KBM-7 (cell line): Measurements from ENCODE around the gene CDKL5.

ENCODE experiments used
- DNase-seq: peaks from one replicate; pipeline ENCODE4 v3.0.0-alpha.2; 2015
- in situ Hi-C: fragments of 300-500 bp; cut with MboI; formaldehyde crosslinking; loops from 2 replicates; pipeline ENCODE4 v1.14.3; 2020; ENCODE audit warnings: low sequenced_read_pairs, low pct_unique_long_range_greater_than_20kb, mixed read lengths

Gene CDKL5

DNA sequence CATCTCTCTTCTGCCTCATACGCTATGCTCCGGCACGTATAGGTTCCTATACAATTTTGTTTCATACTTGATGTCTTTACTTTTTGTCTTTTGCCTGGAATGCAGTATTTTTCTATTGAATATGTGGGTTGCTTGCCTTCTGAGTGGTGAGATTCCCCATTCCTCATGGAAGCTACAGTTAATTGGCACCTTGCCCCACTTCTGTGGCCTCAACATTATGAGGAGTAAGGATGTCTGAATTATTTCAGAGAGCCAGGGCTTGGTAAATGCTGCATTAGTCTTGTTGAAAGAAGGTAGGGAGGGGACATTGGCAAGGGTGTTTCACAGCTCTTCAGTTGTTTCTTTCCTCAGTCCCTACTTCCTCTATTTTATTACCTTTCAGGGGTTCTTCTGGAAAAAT, 23.0 kb downstream of the CDKL5 start:
- in situ Hi-C loops = no loop called here
- DNase-seq = no peak

DNA sequence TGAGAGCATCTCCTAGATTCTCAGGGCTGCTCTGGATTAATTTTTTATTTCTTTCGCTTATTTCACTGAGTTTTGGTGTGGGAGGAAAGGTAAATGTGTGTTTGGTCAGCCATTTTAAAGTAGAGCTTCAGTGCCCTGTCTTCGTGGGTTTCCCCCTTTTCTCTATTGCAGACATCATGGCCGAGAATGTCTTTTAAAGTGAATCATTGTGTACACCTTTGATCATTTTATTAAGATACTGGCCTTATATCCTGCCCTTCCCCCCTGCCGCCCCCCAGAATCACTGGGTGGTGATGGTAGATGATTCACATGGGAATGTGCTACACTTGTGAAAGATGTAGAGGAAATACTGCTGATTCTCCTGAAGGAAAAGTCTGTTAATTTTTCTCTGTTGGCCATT, 23.8 kb downstream of the CDKL5 start:
- no peak for DNase-seq
- in situ Hi-C loops = no loop called here

DNA sequence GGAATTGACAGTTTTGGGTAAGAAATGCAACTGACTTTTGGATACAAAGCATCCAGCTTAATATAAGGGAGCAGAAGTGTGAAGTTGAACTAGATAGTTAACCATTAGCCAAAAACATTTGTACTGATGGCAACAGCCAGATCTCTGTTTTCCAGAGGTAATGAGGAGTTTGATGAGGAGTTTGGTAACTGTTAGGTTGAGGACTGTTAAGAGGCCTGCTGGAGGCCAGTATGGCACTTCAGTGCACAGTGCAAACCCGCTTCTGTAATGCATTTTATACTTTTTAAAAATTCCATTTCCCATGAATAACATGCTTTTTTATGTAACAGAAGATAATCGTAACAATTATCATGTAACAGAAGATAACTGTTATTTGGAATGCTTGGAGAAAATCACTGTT, 30.0 kb downstream of the CDKL5 start:
- no peak for DNase-seq
- in situ Hi-C loops = no loop called here

DNA sequence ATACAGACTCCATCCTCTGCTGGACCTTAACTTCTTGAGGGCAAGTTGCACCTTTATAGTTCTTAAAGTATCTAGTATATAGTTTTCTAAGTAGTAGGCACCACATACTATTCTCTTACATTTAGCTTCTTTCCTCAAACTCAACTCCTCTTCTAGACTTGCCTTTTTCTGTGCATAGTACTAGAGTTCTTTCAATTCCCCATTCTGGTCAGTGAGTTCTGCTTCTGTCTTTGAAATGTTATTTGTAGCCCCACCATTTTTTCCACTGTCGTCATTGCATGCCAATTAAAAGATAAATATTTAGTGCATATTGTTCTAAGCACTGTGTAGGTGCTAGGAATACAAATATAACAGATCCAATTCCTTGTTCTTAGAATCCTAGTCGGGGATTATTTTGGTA, 31.6 kb downstream of the CDKL5 start:
- no peak for DNase-seq
- in situ Hi-C loops = no loop called here

DNA sequence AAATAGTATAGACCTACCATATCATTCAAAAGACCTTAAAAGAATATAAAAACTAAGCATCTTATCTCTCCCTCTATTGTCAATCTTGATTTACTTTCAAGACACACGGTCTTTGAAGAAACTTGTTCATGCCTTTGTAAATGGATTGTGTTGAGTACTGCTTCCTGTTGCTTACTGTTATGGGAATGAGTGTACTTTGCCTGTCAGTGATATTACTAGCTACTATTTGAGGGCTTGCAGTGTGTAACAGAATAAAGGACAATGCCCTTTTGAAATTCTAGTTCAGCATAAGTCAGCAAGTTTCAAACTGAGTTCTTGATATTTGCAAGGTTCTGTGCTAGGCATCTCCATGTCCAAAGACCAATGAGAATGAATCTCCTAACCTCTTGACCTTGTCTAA, 36.0 kb downstream of the CDKL5 start:
- in situ Hi-C loops = no loop called here
- no peak for DNase-seq

DNA sequence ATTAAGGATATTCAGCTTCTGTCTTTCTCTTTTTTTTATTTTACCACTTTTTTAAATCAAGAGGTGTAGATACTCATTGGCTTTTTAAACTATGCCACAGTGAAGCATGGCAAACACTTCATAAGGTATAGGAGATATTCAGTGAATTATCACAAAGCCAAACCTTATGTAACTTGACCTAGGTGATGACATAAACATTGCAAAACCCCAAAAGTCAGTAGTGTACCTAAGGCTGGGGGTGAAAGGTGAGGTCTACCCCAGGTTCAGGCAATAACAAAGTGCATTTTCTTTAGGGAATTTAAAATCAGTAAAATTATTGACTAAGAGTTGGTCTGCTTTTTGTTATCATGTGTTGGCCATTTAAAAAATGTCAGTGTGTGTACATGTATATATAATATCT, 39.1 kb downstream of the CDKL5 start:
- in situ Hi-C loops = no loop called here
- no peak for DNase-seq

DNA sequence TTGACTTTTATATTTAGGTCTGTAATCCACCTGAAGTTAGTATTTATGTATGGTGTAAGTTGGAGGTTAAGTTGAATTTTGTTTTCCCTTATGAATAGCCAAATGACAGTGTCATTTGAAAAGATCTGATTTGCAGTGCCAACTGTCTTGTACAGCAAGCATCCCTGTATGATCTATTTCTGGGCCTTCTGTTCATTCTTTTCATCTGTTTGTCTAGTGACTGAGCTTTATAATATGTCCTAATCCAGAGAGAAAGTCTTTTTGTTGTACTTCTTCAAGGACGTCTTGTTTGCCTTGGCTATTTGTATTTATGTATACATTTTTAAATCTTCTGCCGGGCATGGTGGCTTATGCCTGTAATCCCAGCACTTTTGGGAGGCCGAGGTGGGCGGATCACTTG, 39.6 kb downstream of the CDKL5 start:
- in situ Hi-C loops = no loop called here
- DNase-seq = no peak

DNA sequence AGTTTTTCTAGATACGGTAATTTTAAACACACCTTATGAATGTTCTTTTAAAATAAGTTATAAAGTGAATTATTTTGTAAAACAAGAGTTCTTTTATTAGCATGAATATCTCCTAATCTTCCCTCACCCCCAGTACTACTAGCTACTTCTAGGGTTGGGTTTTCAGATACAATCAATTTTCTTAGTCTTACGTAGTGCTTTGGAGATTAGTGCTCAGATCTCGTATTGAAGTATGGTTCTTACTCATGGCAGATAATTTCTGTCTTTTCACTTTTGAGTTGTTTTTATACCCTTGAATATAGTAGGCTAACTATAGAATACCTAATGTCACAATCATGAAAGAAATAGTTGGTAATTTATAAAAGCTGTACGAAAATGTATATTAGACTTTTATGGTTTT, 43.2 kb downstream of the CDKL5 start:
- in situ Hi-C loops = no loop called here
- DNase-seq = no peak

DNA sequence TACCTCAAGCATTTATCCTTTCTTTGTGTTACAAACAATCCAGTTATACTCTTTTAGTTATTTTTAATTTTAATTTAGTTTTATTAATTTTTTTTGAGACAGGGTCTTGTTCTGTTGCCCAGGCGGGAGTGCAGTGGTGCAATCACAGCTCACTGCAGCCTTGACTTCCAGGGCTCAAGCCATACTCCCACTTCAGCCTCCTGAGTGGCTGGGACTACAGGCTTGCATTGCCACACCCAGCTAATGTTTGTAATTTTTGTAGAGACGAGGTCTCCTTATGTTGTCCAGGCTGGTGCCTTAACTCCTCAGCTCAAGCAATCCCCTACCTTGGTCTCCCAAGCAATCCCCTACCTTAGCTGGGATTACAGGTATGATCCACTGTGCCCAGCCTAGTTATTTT, 45.9 kb downstream of the CDKL5 start:
- no peak for DNase-seq
- in situ Hi-C loops = no loop called here

DNA sequence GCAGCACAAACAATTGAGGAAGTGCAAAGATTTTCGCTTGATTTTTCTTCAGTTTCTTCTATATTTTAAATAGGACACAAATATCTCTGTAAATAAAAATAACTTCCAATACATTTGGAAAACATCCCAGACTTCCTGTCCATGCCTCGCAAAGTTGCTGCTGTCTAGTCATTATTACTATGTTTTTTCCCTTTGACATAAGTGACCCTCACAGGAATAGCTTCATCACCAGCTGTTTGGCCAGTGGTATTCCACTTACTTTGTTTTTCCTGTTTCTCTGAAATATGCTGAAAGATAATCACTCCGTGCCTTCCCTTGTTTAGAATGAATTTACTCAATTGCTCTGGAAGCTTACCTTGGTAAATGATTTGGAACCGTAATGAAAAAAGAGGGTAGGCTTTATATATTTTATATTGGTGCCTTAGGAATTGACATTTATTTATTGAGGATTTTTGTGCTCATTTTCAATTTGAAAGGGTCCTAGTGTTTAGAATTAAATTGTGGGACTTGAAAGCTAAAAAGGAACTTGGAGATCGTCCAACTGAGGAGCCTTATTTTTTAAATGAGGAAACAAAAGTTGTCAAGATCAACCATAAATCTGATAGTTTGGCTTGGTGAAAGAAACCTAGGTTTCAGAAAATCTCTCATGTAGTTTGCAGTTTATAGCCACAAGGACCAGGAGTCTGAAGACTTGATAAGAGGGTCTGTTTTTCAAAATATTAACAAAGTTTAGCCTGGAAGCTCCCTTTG, 65.6 kb downstream of the CDKL5 start:
- peak; percentile 12 for DNase-seq
- in situ Hi-C loops = no loop called here

DNA sequence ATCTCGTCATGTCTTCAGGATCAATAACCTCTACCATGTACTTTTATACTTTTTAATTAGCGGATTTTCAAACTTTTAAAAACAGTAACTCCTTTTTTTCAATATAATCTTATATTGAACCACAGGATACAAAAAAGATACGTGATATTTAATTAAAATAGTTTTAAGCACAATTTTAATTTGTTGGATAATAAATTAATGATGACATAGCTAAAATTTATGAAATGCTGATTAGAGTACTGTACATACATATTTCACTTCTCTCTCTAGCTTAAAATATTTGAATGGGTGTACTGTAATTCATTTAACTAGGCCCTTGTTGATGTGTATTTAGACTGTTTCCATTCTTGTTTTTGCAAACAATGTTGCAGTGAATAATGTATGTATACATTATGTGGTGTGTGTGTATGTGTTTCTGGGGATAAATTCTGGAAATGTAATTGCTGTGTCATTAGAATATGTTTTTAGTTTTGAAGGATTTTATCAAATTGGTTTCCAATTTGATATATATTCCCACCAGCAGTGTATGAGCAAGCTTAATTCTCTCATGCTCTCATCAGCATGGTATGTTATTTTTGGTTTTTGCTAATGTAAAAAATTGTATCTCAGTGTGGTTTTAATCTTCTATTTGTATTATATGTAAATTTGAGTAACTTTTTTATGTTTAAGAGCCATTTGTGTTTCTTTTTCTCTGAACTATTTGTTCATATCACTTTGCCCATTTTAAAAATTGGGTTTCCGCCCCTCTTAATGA, 66.4 kb downstream of the CDKL5 start:
- in situ Hi-C loops = no loop called here

DNA sequence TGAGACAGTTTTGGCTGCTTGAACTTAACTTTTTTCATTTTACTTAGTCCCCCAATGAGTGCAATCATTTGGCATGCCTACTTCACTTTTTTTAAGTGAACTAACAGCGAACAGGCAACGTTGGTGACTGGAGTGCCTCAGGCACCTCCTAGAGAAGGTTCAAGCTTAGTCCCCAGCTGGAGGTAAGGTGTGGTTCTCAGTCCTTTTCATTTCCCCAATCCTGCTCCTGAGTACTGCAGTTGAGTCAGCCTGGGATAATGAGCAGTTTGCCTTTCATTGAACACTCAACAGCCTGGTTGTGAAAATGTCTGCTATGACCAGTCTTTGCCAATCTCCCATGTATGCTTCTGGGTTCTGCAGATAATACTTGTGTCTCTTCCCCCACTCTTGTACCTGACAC, 109.5 kb downstream of the CDKL5 start:
- in situ Hi-C loops = no loop called here
- no peak for DNase-seq

More for the DNA sequence above, 66.4 kb downstream of the CDKL5 start:
- no peak for DNase-seq

DNA sequence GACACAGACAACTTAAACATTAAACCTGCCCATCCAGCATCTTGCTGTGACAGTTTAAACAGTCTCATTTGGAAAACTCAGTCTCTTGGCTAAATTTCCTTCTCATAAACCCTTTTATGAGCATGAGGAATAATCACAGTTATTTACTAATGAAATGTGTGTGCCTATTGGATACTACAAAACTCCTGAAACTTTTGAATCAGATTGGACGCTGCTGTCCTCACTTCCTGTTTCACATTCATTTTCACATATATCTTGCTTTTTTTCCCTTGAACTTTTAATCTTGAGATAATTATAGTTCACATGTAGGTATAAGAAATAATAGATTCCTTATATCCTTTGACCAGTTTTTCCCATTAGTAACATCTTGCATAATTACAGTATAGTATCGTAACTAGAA, 111.7 kb downstream of the CDKL5 start:
- DNase-seq = no peak
- in situ Hi-C loops = no loop called here

DNA sequence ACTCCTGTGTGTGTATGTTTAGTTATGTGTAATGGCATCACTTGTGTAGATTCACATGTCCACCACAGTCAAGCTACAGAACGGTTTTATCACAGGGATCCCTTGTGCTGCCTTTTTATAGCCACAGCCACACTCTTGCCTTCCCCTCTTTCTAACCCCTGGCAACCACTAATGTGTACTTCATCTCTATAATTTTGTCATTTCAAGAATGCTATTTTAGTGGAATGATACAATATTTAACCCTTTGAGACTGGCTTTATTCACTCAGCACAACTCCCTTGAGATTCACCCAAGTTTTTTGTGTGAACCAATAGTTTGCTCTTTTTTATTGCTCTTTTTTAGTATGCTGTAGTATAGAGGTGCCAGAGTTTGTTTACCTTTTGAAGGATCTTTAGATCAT, 112.1 kb downstream of the CDKL5 start:
- DNase-seq = no peak
- in situ Hi-C loops = no loop called here

DNA sequence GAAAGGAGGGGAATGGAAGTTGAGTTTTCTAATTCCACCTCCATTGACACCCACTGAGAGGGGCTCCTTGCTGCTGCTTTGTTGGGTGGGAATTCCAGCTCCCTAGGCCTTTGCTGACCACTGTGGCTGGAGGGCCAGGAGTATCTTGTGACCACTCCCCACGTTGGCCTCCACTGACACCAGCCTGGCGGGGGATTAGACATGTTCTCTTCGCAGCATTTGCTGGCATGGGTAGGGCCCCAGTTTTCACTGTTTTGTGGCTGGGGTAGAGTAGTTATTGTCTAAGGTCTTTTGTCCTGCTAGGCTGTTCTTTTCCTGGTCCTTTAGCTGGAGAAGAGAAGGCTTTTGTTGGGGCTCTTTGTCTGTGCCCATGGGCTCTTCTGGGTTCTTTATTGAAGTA, 116.7 kb downstream of the CDKL5 start:
- in situ Hi-C loops = no loop called here
- DNase-seq = no peak

DNA sequence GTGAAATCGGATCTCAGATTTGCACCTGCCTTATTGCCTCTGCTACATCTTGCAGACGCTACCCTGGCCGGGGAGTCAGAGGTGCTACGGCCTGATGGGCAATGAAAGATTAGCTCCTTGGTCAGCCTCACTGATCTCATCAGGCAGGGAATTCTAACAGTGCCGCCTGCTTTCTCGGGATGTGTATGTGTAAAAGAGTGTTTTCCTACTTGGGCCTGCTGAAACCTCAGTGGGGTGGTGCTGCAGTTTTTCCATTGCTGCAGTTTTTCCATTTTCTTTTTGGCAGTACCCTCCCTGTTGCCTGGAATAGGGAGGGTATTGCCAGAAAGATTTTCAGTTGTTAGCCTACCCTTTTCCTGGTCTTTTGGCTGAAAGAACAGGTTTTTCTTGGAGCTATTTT, 117.5 kb downstream of the CDKL5 start:
- no peak for DNase-seq
- in situ Hi-C loops = no loop called here

DNA sequence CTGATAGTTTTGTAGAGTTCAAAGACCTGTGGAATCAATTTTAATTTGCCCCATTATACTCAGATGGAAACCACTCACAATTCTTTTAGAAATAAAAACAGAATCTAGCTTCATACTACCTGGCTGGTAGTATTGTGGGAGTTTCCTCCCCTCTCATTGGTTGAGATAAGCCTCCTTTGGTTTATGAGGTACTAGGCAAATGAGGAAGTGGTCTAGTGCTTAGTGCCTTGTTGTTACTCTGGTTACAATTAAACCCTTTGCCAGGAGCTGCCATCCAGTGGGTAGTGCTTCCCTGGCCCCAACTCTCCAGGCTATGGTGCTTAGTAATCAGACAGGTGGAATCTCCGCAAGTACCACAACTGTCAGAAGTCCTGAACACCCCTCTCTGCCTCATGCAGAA, 118.3 kb downstream of the CDKL5 start:
- in situ Hi-C loops = no loop called here
- peak; percentile 60 for DNase-seq

DNA sequence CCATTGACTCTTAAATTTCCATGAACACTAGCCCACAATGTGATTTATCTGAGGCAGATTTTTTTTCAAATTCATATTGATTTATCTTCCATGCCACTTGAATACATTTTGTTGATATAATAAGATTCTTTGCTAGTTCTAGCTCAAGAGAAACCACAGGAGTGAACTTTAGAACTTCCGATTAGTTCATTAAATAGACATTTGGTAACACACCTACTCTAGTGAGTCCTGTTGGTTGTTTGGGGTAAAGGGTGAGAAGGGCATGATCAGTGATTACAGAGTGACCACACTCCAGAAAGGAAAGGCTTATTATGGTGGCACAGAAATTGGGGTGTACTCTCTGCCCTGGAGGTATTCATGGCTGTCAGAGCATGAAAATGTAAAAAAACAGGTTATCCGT, 120.4 kb downstream of the CDKL5 start:
- in situ Hi-C loops = no loop called here
- DNase-seq = no peak

DNA sequence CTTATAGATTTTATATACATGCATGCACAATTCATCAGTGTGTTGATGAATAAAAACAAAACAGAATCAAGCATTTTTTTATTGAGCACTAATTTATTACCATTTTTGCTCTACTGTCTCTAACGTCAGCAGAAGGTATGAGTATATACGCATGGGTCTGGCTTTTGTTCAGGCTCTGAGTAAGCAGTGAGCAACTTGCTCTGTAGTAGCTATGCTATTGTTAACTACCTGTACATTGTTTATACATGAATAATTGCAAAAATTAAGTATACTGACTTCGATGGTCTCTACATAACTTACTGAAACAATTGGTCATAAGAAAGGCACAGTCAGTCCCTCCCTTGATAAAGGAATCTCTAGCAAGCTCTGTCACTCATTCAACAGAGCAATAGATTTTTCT, 123.6 kb downstream of the CDKL5 start:
- DNase-seq = no peak
- in situ Hi-C loops = no loop called here

DNA sequence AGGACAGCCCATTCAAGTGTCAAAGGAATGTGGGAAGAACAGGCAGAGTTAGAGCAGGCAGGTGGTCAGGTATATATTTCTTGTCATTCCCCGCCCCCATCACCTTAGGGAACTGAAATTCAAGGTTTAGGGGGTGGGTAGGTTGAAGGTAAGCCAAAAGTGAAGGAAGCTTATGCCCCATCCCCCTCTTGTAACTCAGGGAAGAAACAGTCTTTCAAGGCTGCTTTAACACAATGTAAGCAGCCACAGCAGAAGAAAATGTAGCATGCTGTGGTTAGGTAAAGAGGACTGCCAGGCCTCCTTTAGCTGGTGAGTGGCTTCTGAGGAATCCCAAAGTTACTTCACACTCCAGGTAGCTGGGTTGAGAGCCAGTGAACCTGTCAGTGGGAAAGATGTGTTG, 124.2 kb downstream of the CDKL5 start:
- in situ Hi-C loops = no loop called here
- DNase-seq = no peak

DNA sequence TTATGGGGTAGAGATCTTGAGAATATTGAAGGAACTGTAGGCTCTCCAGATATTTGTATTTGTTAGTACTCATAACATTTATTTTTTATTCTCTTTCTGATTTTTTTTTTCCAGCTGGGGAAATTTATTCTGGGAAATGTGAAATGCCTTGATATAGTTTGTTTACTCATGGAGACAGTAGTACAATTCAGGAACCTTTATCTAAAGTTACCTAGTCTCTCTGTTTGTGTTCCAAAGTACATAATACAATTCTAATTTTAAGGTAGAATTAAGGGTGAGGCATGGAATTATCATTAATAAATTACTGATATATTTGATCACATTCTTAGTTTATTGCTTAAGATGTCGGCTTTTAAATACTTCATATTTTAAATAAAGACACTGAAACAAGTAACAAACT, 132.5 kb downstream of the CDKL5 start:
- in situ Hi-C loops = no loop called here
- no peak for DNase-seq
